Pancreas (tissue), 10 donors: ENCODE data around the gene TMCC3. TPM values are rescaled to one million over a fixed set of nuclear protein-coding genes. Genes with fewer than 3 reads are reported as not detected.
A peak's percentile ranks its signal among the peaks of the same experiment; 100 is the strongest.

Source experiments
- ATAC-seq, 4 donors: fragments of 200-7000 bp; cut with Tn5 transposase; one replicate each; pipeline versions ENCODE4 v1.8.0 to v1.9.1; 2020; ENCODE audit warnings: mild to moderate bottlenecking in 4 of 4, moderate library complexity in 4 of 4
- DNase-seq, 6 donors: peaks; one replicate each; pipeline ENCODE4 v3.0.0-alpha.2; 2020
- FAIRE-seq: peaks from 2 replicates; lab custom pipeline; 2012; peaks lifted over from hg19 to GRCh38; lab: Jason Lieb, UNC
- H3K27ac ChIP-seq, 4 donors: fragments of 200-600 bp; sonication (generic); 1 replicate in 3 of 4; 2 replicates in 1 of 4; pipeline versions ENCODE4 v1.5.0 to v1.8.0; 2020
- H3K27me3 ChIP-seq, 4 donors: fragments of 200-600 bp; one replicate each; pipeline ENCODE4 v1.8.0; 2021
- H3K36me3 ChIP-seq, 3 donors: fragments of 200-600 bp; sonication (generic) in 1 of 3; one replicate each; pipeline versions ENCODE4 v1.5.0 to v1.8.0; 2020 to 2021
- H3K4me1 ChIP-seq, 3 donors: fragments of 200-600 bp; one replicate each; pipeline ENCODE4 v1.8.0; 2021
- H3K4me3 ChIP-seq, 4 donors: fragments of 200-600 bp; sonication (generic) in 2 of 4; one replicate each; pipeline versions ENCODE4 v1.5.0 to v1.8.0; 2020 to 2021
- H3K9me3 ChIP-seq, 4 donors: fragments of 200-600 bp; one replicate each; pipeline ENCODE4 v1.8.0; 2021
- WGBS, 2 donors: extraction: QIAGEN DNeasy Blood & Tissue Kit; methylation state at CpG; one replicate each; pipeline ENCODE4 v1.1.7; 2013; 5-methylcytosine and 5-hydroxymethylcytosine counted together
- intact Hi-C, 3 donors: fragments of 100-400 bp; cut with DNase I; formaldehyde crosslinking; loops; one replicate each; pipeline versions ENCODE4 v1.11.1 to v1.14.2; 2022
- polyA plus RNA-seq, 2 donors: library from polyadenylated mRNA; stranded (reverse); fragments of 200-250 nt; gene quantifications; one replicate each; pipeline ENCODE4 v1.2.3, GENCODE V29; 2013
- total RNA-seq, 6 donors: library from RNA; stranded (reverse); fragmentation: NEBNext Ultra II Directional in 4 of 6; extraction: Animal tissue kit (Norgen Biotek cat#: 25700) in 4 of 6; gene quantifications; one replicate each; pipeline versions ENCODE4 v1.2.1 to v1.2.4, GENCODE V29; 2021 to 2023
- TF ChIP-seq, protein P1 (sequence below), 4 donors: fragments of 200-600 bp; sonication (generic) in 3 of 4; IDR thresholded peaks; one replicate each; pipeline versions ENCODE4 v1.5.0 to v1.8.0; 2021; ENCODE audit warnings: antibody characterized with exemption in 4 of 4
- donor health status: healthy with polysubstance abuse.
- donor health status: DM: no; HTN: no; CAD: no; lungs with moderate emphysema.
- donor health status: DM: no; HTN: no; CAD: no.
- donor health status: control.
- donor health status: control.
- donor health status: Bipolar disorder and iron deficiency.
- donor health status: DM: yes; HTN: yes; CAD: no.
- donor health status: DM: no; HTN: no; CAD: no.
- donor health status: DM: no; HTN: no; CAD: no.
- donor health status: DM: yes; HTN: yes; CAD: no.

TMCC3 gene, protein sequence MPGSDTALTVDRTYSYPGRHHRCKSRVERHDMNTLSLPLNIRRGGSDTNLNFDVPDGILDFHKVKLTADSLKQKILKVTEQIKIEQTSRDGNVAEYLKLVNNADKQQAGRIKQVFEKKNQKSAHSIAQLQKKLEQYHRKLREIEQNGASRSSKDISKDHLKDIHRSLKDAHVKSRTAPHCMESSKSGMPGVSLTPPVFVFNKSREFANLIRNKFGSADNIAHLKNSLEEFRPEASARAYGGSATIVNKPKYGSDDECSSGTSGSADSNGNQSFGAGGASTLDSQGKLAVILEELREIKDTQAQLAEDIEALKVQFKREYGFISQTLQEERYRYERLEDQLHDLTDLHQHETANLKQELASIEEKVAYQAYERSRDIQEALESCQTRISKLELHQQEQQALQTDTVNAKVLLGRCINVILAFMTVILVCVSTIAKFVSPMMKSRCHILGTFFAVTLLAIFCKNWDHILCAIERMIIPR
- 1 to 10 TPM; 1.2 to 6.9 (median 2.3) TPM for total RNA-seq
- polyA plus RNA-seq = 1 to 10 TPM; 1.0 to 3.5 TPM

GRCh38 chr12:94650143-94651056 is at the start of gene TMCC3:
TMCC3 (minus strand) TSS chr12:94650557; CDS start chr12:94650430, 127 bp downstream.
- H3K27me3 ChIP-seq = no peaks in the 10 kb centered on the region
- intact Hi-C loops = no loop called here
- DNase-seq = peak; percentile 29 to 78 (median 43)
- WGBS, 2 donors = 2% methylated on average over 36 to 77 of the region's 82 CpGs
- ATAC-seq = peak; percentile 79 to 88 (median 85)
- no peaks in the 10 kb centered on the region for H3K9me3 ChIP-seq
- no peak for FAIRE-seq
- peaks cover 0 to 2% (median 0%) of the 10 kb centered on the region in 3 donors for H3K4me1 ChIP-seq
- TF ChIP-seq, protein P1, sequence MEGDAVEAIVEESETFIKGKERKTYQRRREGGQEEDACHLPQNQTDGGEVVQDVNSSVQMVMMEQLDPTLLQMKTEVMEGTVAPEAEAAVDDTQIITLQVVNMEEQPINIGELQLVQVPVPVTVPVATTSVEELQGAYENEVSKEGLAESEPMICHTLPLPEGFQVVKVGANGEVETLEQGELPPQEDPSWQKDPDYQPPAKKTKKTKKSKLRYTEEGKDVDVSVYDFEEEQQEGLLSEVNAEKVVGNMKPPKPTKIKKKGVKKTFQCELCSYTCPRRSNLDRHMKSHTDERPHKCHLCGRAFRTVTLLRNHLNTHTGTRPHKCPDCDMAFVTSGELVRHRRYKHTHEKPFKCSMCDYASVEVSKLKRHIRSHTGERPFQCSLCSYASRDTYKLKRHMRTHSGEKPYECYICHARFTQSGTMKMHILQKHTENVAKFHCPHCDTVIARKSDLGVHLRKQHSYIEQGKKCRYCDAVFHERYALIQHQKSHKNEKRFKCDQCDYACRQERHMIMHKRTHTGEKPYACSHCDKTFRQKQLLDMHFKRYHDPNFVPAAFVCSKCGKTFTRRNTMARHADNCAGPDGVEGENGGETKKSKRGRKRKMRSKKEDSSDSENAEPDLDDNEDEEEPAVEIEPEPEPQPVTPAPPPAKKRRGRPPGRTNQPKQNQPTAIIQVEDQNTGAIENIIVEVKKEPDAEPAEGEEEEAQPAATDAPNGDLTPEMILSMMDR (IDR thresholded peaks at IDR 0.05) = no peak
- H3K27ac ChIP-seq = peak within 1 kb of the TSS; percentile 26 to 60 (median 46)
- H3K36me3 ChIP-seq = no peaks in the 10 kb centered on the region
- H3K4me3 ChIP-seq = peak within 1 kb of the TSS; percentile 51 to 69 (median 64)

DNA sequence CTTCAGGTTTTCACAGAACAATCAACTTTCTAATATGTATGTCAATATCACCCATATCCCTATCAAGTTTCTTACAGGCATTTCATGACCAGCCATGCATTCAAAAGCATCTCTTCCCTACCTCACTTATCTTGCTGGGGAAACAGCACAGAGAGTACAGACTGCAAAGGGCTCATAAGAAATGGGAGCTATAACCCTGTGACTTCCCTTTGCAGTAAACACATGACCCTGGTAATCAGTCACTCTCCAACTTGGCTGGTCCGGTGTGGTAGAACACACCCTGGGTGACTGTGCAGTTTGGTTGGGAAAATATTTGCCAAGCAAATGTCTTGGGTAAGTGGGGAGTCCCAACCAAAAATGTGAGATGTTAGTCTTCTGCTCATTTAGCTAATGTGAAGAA is 49.4 kb upstream of the TMCC3 start:
- Histone ChIP-seq H3K27me3 (no peaks in the 10 kb centered on the region), H3K4me3 (no peak overlapping the region), H3K4me1 (peaks cover 3 to 8% (median 3%) of the 10 kb centered on the region in 3 donors), H3K27ac (no peak overlapping the region), H3K9me3 (no peaks in the 10 kb centered on the region), H3K36me3 (no peaks in the 10 kb centered on the region)
- 51 to 70% methylated on average over 1 of the region's 1 CpG for WGBS, 2 donors
- intact Hi-C loops = no loop called here
- peak in 3 of 4 donors; percentile 16 to 41 (median 35) for ATAC-seq
- no peak for FAIRE-seq
- no peak for DNase-seq
- TF ChIP-seq, protein P1 (IDR thresholded peaks at IDR 0.05) = no peak

- 69 to 79% methylated on average over 3 of the region's 3 CpGs for WGBS, 2 donors
- FAIRE-seq (no peak), ATAC-seq (no peak), DNase-seq (no peak)
- Histone ChIP-seq H3K27ac (no peak overlapping the region), H3K36me3 (no peaks in the 10 kb centered on the region), H3K4me3 (no peak overlapping the region), H3K27me3 (no peaks in the 10 kb centered on the region), H3K9me3 (no peaks in the 10 kb centered on the region), H3K4me1 (no peaks in the 10 kb centered on the region)
- intact Hi-C loops = no loop called here
- TF ChIP-seq, protein P1 (IDR thresholded peaks at IDR 0.05) = no peak
Measured at GRCh38 chr12:94698578-94698977, 48.2 kb upstream of the TMCC3 start.

- Histone ChIP-seq H3K9me3 (no peaks in the 10 kb centered on the region), H3K27me3 (no peaks in the 10 kb centered on the region), H3K4me3 (no peak overlapping the region), H3K4me1 (no peaks in the 10 kb centered on the region), H3K27ac (no peak overlapping the region), H3K36me3 (no peaks in the 10 kb centered on the region)
- DNase-seq = no peak
- no peak for ATAC-seq
- intact Hi-C loops = no loop called here
- TF ChIP-seq, protein P1 (IDR thresholded peaks at IDR 0.05) = no peak
- no peak for FAIRE-seq
Measured at GRCh38 chr12:94697631-94698030, 47.3 kb upstream of the TMCC3 start.
